ENCODE data around the gene GAB2.

DNA sequence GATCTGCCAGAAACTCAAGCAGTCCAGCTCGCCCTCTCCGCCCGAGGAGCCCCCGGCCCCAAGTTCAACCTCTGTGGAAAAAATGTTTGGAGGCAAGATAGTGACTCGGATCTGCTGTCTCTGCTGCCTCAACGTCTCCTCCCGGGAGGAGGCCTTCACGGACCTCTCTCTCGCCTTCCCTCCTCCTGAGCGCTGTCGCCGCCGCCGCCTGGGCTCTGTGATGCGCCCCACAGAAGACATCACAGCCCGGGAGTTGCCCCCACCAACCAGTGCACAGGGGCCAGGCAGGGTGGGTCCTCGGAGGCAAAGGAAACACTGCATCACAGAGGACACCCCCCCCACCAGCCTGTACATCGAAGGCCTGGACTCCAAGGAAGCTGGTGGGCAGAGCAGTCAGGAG lies 208.1 kb downstream of the GAB2 start:
- TF ChIP-seq BACH2 (CRISPR knock-in tag; IDR thresholded peaks at IDR 0.05; ENCODE audit: borderline replicate concordance) (no peak), SNAI2 (CRISPR knock-in tag; IDR thresholded peaks at IDR 0.05) (no peak), ZFP30 (CRISPR knock-in tag; IDR thresholded peaks at IDR 0.05) (no peak), CSDC2 (CRISPR knock-in tag; IDR thresholded peaks at IDR 0.05) (no peak)
- TF ChIP-seq, protein P1, sequence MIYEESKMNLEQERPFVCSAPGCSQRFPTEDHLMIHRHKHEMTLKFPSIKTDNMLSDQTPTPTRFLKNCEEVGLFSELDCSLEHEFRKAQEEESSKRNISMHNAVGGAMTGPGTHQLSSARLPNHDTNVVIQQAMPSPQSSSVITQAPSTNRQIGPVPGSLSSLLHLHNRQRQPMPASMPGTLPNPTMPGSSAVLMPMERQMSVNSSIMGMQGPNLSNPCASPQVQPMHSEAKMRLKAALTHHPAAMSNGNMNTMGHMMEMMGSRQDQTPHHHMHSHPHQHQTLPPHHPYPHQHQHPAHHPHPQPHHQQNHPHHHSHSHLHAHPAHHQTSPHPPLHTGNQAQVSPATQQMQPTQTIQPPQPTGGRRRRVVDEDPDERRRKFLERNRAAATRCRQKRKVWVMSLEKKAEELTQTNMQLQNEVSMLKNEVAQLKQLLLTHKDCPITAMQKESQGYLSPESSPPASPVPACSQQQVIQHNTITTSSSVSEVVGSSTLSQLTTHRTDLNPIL (CRISPR knock-in tag; IDR thresholded peaks at IDR 0.05; ENCODE audit: low read depth) = no peak

All from SK-N-SH treated with all-trans-retinoic acid at 6 μM for 48 hours (cell line).